Hepatocyte (in vitro differentiated cells): ENCODE data around the gene MFAP2. TPM values are rescaled to one million over a fixed set of nuclear protein-coding genes. Genes with fewer than 3 reads are reported as not detected.

Source experiments
- DNase-seq: peaks from one replicate; pipeline ENCODE4 v3.0.0-alpha.2; 2016; ENCODE audit warnings: low spot score
- H2AFZ ChIP-seq: fragments of 200-600 bp; sonication (generic); 2 replicates; pipeline ENCODE4 v1.6.0; 2016; ENCODE audit warnings: antibody characterized with exemption, mild to moderate bottlenecking
- H3K27ac ChIP-seq: fragments of 200-600 bp; sonication (generic); 2 replicates; pipeline ENCODE4 v1.5.1; 2016; ENCODE audit warnings: mild to moderate bottlenecking
- H3K27me3 ChIP-seq: fragments of 200-600 bp; sonication (generic); 2 replicates; pipeline ENCODE4 v1.6.1; 2016
- H3K36me3 ChIP-seq: fragments of 200-600 bp; sonication (generic); replicated peaks from 2 replicates; pipeline ENCODE4 v1.5.1; 2016; ENCODE audit warnings: low read depth; ENCODE audit not compliant: insufficient read depth
- H3K4me1 ChIP-seq: fragments of 200-600 bp; sonication (generic); 2 replicates; pipeline ENCODE4 v1.5.1; 2016; ENCODE audit warnings: mild to moderate bottlenecking, moderate library complexity; ENCODE audit not compliant: insufficient read depth
- H3K4me2 ChIP-seq: fragments of 200-600 bp; sonication (generic); 2 replicates; pipeline ENCODE4 v1.6.0; 2016
- H3K4me3 ChIP-seq: fragments of 200-600 bp; sonication (generic); 2 replicates; pipeline ENCODE4 v1.5.1; 2016; ENCODE audit warnings: mild to moderate bottlenecking
- H3K79me2 ChIP-seq: fragments of 200-600 bp; sonication (generic); 2 replicates; pipeline ENCODE4 v1.6.0; 2017; ENCODE audit warnings: mild to moderate bottlenecking
- H3K9me2 ChIP-seq: fragments of 200-600 bp; sonication (generic); replicated peaks from 2 replicates; pipeline ENCODE4 v1.6.0; 2017; ENCODE audit warnings: mild to moderate bottlenecking; ENCODE audit not compliant: insufficient read depth
- H3K9me3 ChIP-seq: fragments of 200-600 bp; sonication (generic); 2 replicates; pipeline ENCODE4 v1.5.1; 2016; ENCODE audit warnings: low read depth, mild to moderate bottlenecking
- H4K20me1 ChIP-seq: fragments of 200-600 bp; sonication (generic); 2 replicates; pipeline ENCODE4 v1.6.0; 2016; ENCODE audit warnings: mild to moderate bottlenecking; ENCODE audit not compliant: insufficient read depth, poor library complexity, severe bottlenecking
- CTCF ChIP-seq: fragments of 200-600 bp; sonication (generic); IDR thresholded peaks from 2 replicates; pipeline ENCODE4 v1.5.1; 2016; ENCODE audit warnings: antibody characterized with exemption, mild to moderate bottlenecking; ENCODE audit not compliant: poor library complexity
- EZH2 ChIP-seq: fragments of 200-600 bp; sonication (generic); IDR thresholded peaks from 2 replicates; pipeline ENCODE4 v1.6.1; 2016; ENCODE audit warnings: antibody characterized with exemption, mild to moderate bottlenecking, borderline replicate concordance
- EZH2phosphoT487 ChIP-seq: fragments of 200-600 bp; sonication (generic); IDR thresholded peaks from one replicate; pipeline ENCODE4 v1.6.1; 2018; ENCODE audit warnings: antibody characterized with exemption, mild to moderate bottlenecking, low read depth, moderate library complexity; ENCODE audit not compliant: unreplicated experiment, severe bottlenecking
- WGBS: methylation state at CpG from one replicate; pipeline ENCODE4 v1.1.6; 2016; ENCODE audit warnings: low lambda C conversion rate; ENCODE audit errors: missing lambda C conversion rate; 5-methylcytosine and 5-hydroxymethylcytosine counted together
- polyA plus RNA-seq: library from polyadenylated mRNA; unstranded; fragments of >200 nt; fragmentation: Nextera tagmentation; extraction: Ambion mirVana; gene quantifications from 2 replicates; pipeline ENCODE4 v1.2.1, GENCODE V29; 2016
- total RNA-seq: library from RNA; depleted of rRNA; stranded (reverse); fragments of >200 nt; gene quantifications from 2 replicates; pipeline ENCODE4 v1.2.3, GENCODE V29; 2014

Gene MFAP2
- total and polyA plus RNA-seq, 2 experiments from 2014 or later, result 172 to 551 TPM

GRCh38 chr1:16977377-16977776 lies 3.0 kb downstream of the MFAP2 start:
- TF ChIP-seq CTCF (no peak), EZH2phosphoT487 (no peak), EZH2 (no peak)
- Histone ChIP-seq H3K9me2 (no peaks in the 10 kb centered on the region), H3K4me1 (peaks cover 31% of the 10 kb centered on the region), H3K27ac (no peak overlapping the region), H3K27me3 (no peaks in the 10 kb centered on the region), H3K36me3 (no peaks in the 10 kb centered on the region), H2AFZ (no peak overlapping the region), H3K79me2 (peaks cover 51% of the 10 kb centered on the region), H4K20me1 (peaks cover 35% of the 10 kb centered on the region), H3K4me2 (peak overlapping the region; percentile 97), H3K9me3 (no peaks in the 10 kb centered on the region), H3K4me3 (no peak overlapping the region)
- no peak for DNase-seq
- 93% methylated on average over 5 of the region's 5 CpGs for WGBS

- peaks cover 51% of the 10 kb centered on the region for H3K79me2 ChIP-seq
- H3K36me3 ChIP-seq, result no peaks in the 10 kb centered on the region
- H4K20me1 ChIP-seq, result peaks cover 35% of the 10 kb centered on the region
Measured at GRCh38 chr1:16976966-16977365, 3.5 kb downstream of the MFAP2 start.

GRCh38 chr1:16975838-16976237 lies 4.6 kb downstream of the MFAP2 start:
- no peak overlapping the region for H3K27ac ChIP-seq
- peaks cover 50% of the 10 kb centered on the region for H3K79me2 ChIP-seq
- WGBS, result 88% methylated on average over 14 of the region's 14 CpGs
- no peak overlapping the region for H3K4me3 ChIP-seq
- DNase-seq, result no peak
- peaks cover 29% of the 10 kb centered on the region for H3K4me1 ChIP-seq
- H3K36me3 ChIP-seq, result no peaks in the 10 kb centered on the region
- no peak overlapping the region for H3K4me2 ChIP-seq
- no peak overlapping the region for H2AFZ ChIP-seq
- H3K9me3 ChIP-seq, result no peaks in the 10 kb centered on the region
- no peaks in the 10 kb centered on the region for H3K27me3 ChIP-seq
- peaks cover 35% of the 10 kb centered on the region for H4K20me1 ChIP-seq
- no peaks in the 10 kb centered on the region for H3K9me2 ChIP-seq
- TF ChIP-seq CTCF (no peak), EZH2phosphoT487 (no peak)

More at GRCh38 chr1:16976966-16977365, 3.5 kb downstream of the MFAP2 start:
- Histone ChIP-seq H2AFZ (no peak overlapping the region), H3K27ac (no peak overlapping the region), H3K27me3 (no peaks in the 10 kb centered on the region), H3K4me2 (no peak overlapping the region), H3K4me3 (no peak overlapping the region), H3K4me1 (peaks cover 31% of the 10 kb centered on the region), H3K9me2 (no peaks in the 10 kb centered on the region), H3K9me3 (no peaks in the 10 kb centered on the region)
- WGBS, result 82% methylated on average over 16 of the region's 16 CpGs
- DNase-seq, result no peak
- TF ChIP-seq CTCF, result no peak
- TF ChIP-seq EZH2phosphoT487, result no peak
- TF ChIP-seq EZH2, result no peak

- no peaks in the 10 kb centered on the region for H3K9me3 ChIP-seq
- no peaks in the 10 kb centered on the region for H3K36me3 ChIP-seq
- H4K20me1 ChIP-seq, result peaks cover 35% of the 10 kb centered on the region
- H3K79me2 ChIP-seq, result peaks cover 44% of the 10 kb centered on the region
- H3K9me2 ChIP-seq, result no peaks in the 10 kb centered on the region
- peaks cover 26% of the 10 kb centered on the region for H3K4me1 ChIP-seq
- no peak overlapping the region for H2AFZ ChIP-seq
- H3K4me2 ChIP-seq, result no peak overlapping the region
- H3K27ac ChIP-seq, result no peak overlapping the region
- TF ChIP-seq EZH2phosphoT487 (no peak), EZH2 (no peak), CTCF (no peak)
- H3K27me3 ChIP-seq, result no peaks in the 10 kb centered on the region
- 95% methylated on average over 10 of the region's 14 CpGs for WGBS
- DNase-seq, result no peak
- no peak overlapping the region for H3K4me3 ChIP-seq
Measured at GRCh38 chr1:16975211-16975610, 5.2 kb downstream of the MFAP2 start.
